Measurements from ENCODE around the gene TEX26. TPM values are rescaled to one million over a fixed set of nuclear protein-coding genes. Genes with fewer than 3 reads are reported as not detected.

The TEX26 gene
- total RNA-seq, 2 experiments from 2014 or later, result not detected

GRCh38 chr13:31000889-31001288 is 68.4 kb downstream of the TEX26 start:
- Histone ChIP-seq H3K4me2 (ENCODE audit: low read length) (no peak overlapping the region), H3K9me3 (ENCODE audit: low read length) (no peaks in the 10 kb centered on the region), H4K20me1 (ENCODE audit: insufficient read depth, low read length) (no peaks in the 10 kb centered on the region), H3K27ac (ENCODE audit: low read depth, low read length, poor library complexity, severe bottlenecking) (no peak overlapping the region), H2AFZ (ENCODE audit: low read length) (no peak overlapping the region), H3K4me3 (ENCODE audit: low read depth, low read length, poor library complexity, severe bottlenecking) (no peak overlapping the region), H3K9me2 (ENCODE audit: insufficient read depth, low read length) (no peaks in the 10 kb centered on the region), H3K36me3 (ENCODE audit: insufficient read depth, low read length) (no peaks in the 10 kb centered on the region), H3K79me2 (ENCODE audit: insufficient read depth, low read depth, low read length) (no peaks in the 10 kb centered on the region), H3K4me1 (ENCODE audit: insufficient read depth, low read length, poor library complexity, severe bottlenecking) (no peaks in the 10 kb centered on the region)
- ChIA-PET POLR2A (no interaction called here), CTCF (ENCODE audit: unreplicated experiment) (no interaction called here)
- no TSS peak for BruUV-seq (replicated peaks)
- TF ChIP-seq EZH2phosphoT487 (IDR thresholded peaks at IDR 0.05; ENCODE audit: borderline replicate concordance, low read depth, low read length) (no peak), CTCF (conservative IDR thresholded peaks at IDR 0.05; ENCODE audit: low read length) (no peak)
- intact Hi-C loops (cut with micrococcal nuclease; ENCODE audit: unreplicated experiment), result no loop called here
- no peak for DNase-seq (ENCODE audit: low spot score)

- Histone ChIP-seq H3K9me3 (ENCODE audit: low read length) (no peaks in the 10 kb centered on the region), H3K36me3 (ENCODE audit: insufficient read depth, low read length) (no peaks in the 10 kb centered on the region), H3K4me3 (ENCODE audit: low read depth, low read length, poor library complexity, severe bottlenecking) (no peak overlapping the region), H3K4me1 (ENCODE audit: insufficient read depth, low read length, poor library complexity, severe bottlenecking) (no peaks in the 10 kb centered on the region), H2AFZ (ENCODE audit: low read length) (no peak overlapping the region), H4K20me1 (ENCODE audit: insufficient read depth, low read length) (no peaks in the 10 kb centered on the region), H3K27ac (ENCODE audit: low read depth, low read length, poor library complexity, severe bottlenecking) (no peak overlapping the region), H3K4me2 (ENCODE audit: low read length) (no peak overlapping the region), H3K9me2 (ENCODE audit: insufficient read depth, low read length) (no peaks in the 10 kb centered on the region), H3K79me2 (ENCODE audit: insufficient read depth, low read depth, low read length) (no peaks in the 10 kb centered on the region)
- intact Hi-C loops (cut with micrococcal nuclease; ENCODE audit: unreplicated experiment), result no loop called here
- no peak for DNase-seq (ENCODE audit: low spot score)
- no TSS peak for BruUV-seq (replicated peaks)
- no peak for TF ChIP-seq EZH2phosphoT487 (IDR thresholded peaks at IDR 0.05; ENCODE audit: borderline replicate concordance, low read depth, low read length)
- TF ChIP-seq CTCF (conservative IDR thresholded peaks at IDR 0.05; ENCODE audit: low read length), result no peak
- CTCF ChIA-PET (ENCODE audit: unreplicated experiment), result no interaction called here
- POLR2A ChIA-PET, result interaction anchor here (0.6 to 0.7 kb wide), 2 partner anchors 46 to 143 kb away, joined by 3 read pairs; no protein-coding TSS in a partner anchor
Measured at GRCh38 chr13:31001647-31002046, 69.2 kb downstream of the TEX26 start.

- Histone ChIP-seq H3K27ac (ENCODE audit: low read depth, low read length, poor library complexity, severe bottlenecking) (no peak overlapping the region), H3K36me3 (ENCODE audit: insufficient read depth, low read length) (no peaks in the 10 kb centered on the region), H3K4me2 (ENCODE audit: low read length) (no peak overlapping the region), H3K4me1 (ENCODE audit: insufficient read depth, low read length, poor library complexity, severe bottlenecking) (no peaks in the 10 kb centered on the region), H4K20me1 (ENCODE audit: insufficient read depth, low read length) (no peaks in the 10 kb centered on the region), H3K9me2 (ENCODE audit: insufficient read depth, low read length) (no peaks in the 10 kb centered on the region), H3K9me3 (ENCODE audit: low read length) (no peaks in the 10 kb centered on the region), H3K4me3 (ENCODE audit: low read depth, low read length, poor library complexity, severe bottlenecking) (no peak overlapping the region), H2AFZ (ENCODE audit: low read length) (no peak overlapping the region), H3K79me2 (ENCODE audit: insufficient read depth, low read depth, low read length) (no peaks in the 10 kb centered on the region)
- intact Hi-C loops (cut with micrococcal nuclease; ENCODE audit: unreplicated experiment), result no loop called here
- TF ChIP-seq EZH2phosphoT487 (IDR thresholded peaks at IDR 0.05; ENCODE audit: borderline replicate concordance, low read depth, low read length) (no peak), CTCF (conservative IDR thresholded peaks at IDR 0.05; ENCODE audit: low read length) (no peak)
- DNase-seq (ENCODE audit: low spot score), result no peak
- ChIA-PET POLR2A (no interaction called here), CTCF (ENCODE audit: unreplicated experiment) (no interaction called here)
- no TSS peak for BruUV-seq (replicated peaks)
Measured at GRCh38 chr13:31005066-31005465, 72.6 kb downstream of the TEX26 start.

All from OCI-LY7 (cell line).